OCI-LY3 (cell line): ENCODE data around the gene IL4R.

Source experiments
- EZH2phosphoT487 ChIP-seq: fragments of 200-600 bp; shearing (Covaris generic); IDR thresholded peaks from 2 replicates; pipeline ENCODE4 v1.6.1; 2018; ENCODE audit warnings: antibody characterized with exemption, mixed run types, low read depth
- TF ChIP-seq, protein P1 (sequence below): fragments of 200-600, 300-600 bp; sonication (generic); IDR thresholded peaks from 2 replicates; pipeline ENCODE4 v1.5.1; 2014; ENCODE audit warnings: antibody characterized with exemption, low read length, low read depth

DNA sequence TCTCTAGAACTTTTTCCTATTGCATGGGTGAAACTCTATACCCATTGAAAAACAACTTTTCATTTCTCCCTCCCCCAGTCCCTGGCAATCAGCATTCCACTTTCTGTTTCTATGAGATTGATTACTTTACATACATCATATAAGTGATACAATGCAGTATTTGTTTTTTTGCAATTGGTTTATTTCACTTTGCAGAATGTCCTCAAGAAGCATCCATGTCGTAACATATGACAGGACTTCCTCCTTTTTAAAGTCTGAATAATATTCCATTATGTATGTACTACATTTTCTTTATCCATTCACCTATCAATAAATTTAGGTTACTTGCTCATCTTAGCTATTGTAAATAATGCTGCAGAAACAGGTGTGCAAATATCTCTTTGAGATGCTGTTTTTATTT, 97.0 kb downstream of the IL4R start:
- TF ChIP-seq, protein P1, sequence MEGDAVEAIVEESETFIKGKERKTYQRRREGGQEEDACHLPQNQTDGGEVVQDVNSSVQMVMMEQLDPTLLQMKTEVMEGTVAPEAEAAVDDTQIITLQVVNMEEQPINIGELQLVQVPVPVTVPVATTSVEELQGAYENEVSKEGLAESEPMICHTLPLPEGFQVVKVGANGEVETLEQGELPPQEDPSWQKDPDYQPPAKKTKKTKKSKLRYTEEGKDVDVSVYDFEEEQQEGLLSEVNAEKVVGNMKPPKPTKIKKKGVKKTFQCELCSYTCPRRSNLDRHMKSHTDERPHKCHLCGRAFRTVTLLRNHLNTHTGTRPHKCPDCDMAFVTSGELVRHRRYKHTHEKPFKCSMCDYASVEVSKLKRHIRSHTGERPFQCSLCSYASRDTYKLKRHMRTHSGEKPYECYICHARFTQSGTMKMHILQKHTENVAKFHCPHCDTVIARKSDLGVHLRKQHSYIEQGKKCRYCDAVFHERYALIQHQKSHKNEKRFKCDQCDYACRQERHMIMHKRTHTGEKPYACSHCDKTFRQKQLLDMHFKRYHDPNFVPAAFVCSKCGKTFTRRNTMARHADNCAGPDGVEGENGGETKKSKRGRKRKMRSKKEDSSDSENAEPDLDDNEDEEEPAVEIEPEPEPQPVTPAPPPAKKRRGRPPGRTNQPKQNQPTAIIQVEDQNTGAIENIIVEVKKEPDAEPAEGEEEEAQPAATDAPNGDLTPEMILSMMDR, result no peak
- no peak for TF ChIP-seq EZH2phosphoT487
